Measurements from ENCODE around the gene TMEM185A. TPM values are rescaled to one million over a fixed set of nuclear protein-coding genes. Genes with fewer than 3 reads are reported as not detected.
A peak's percentile ranks its signal among the peaks of the same experiment; 100 is the strongest.
"Not testable (repeated sequence)": the region's sequence is repeated elsewhere in the genome, so short reads cannot be mapped to it uniquely, and the experiment has no call there.

Gene TMEM185A
- total RNA-seq, 1 donor from 2014 or later = 32.5 TPM

- H3K4me3 ChIP-seq (ENCODE audit: insufficient read depth, low read depth, low read length) = no peak overlapping the region
- peaks cover 54% of the 10 kb centered on the region for H4K20me1 ChIP-seq (ENCODE audit: insufficient read depth, low read length)
- FAIRE-seq (no peak), DNase-seq (ENCODE audit: low read depth) (no peak)
- H3K4me1 ChIP-seq (ENCODE audit: insufficient read depth, low read length) = peaks cover 9% of the 10 kb centered on the region
- peaks cover 55% of the 10 kb centered on the region for H3K79me2 ChIP-seq (ENCODE audit: insufficient read depth, low read length)
- TF ChIP-seq CTCF (IDR thresholded peaks at IDR 0.05; ENCODE audit: insufficient read depth, low read depth, low read length) = no peak
- no peak for TF ChIP-seq EZH2 (IDR thresholded peaks at IDR 0.05; ENCODE audit: insufficient read depth, low read length)
- peaks cover 5% of the 10 kb centered on the region for H3K36me3 Mint-ChIP-seq (ENCODE audit: low read depth, unreplicated experiment)
- no peaks in the 10 kb centered on the region for H3K36me3 ChIP-seq (ENCODE audit: insufficient read depth, low read length)
- H2AFZ ChIP-seq (ENCODE audit: low read depth, low read length) = no peak overlapping the region
- H3K27ac Mint-ChIP-seq (ENCODE audit: unreplicated experiment) = no peak overlapping the region
- H3K4me1 Mint-ChIP-seq (ENCODE audit: low read depth, unreplicated experiment) = peaks cover 24% of the 10 kb centered on the region
- H3K27me3 Mint-ChIP-seq (ENCODE audit: low read depth, unreplicated experiment) = peaks cover 8% of the 10 kb centered on the region
- no peak overlapping the region for H3K27ac ChIP-seq (ENCODE audit: low read depth, low read length)
- no peaks in the 10 kb centered on the region for H3K27me3 ChIP-seq (ENCODE audit: insufficient read depth, low read length)
- no peak overlapping the region for H3K4me2 ChIP-seq (ENCODE audit: low read length)
- H3K9me3 Mint-ChIP-seq (ENCODE audit: unreplicated experiment) = no peaks in the 10 kb centered on the region
- H3K9me3 ChIP-seq (ENCODE audit: insufficient read depth, low read depth, low read length) = no peaks in the 10 kb centered on the region
- H3K9ac ChIP-seq (ENCODE audit: low read length) = no peak overlapping the region
- no peak overlapping the region for H3K4me3 Mint-ChIP-seq (ENCODE audit: unreplicated experiment)
Observed at GRCh38 chrX:149628280-149628679, 3.3 kb downstream of the TMEM185A start.

- not testable (repeated sequence) for FAIRE-seq; H3K36me3 ChIP-seq (ENCODE audit: insufficient read depth, low read length); H3K4me1 ChIP-seq (ENCODE audit: insufficient read depth, low read length); DNase-seq (ENCODE audit: low read depth); H2AFZ ChIP-seq (ENCODE audit: low read depth, low read length); H3K36me3 Mint-ChIP-seq (ENCODE audit: low read depth, unreplicated experiment); H3K9me3 ChIP-seq (ENCODE audit: insufficient read depth, low read depth, low read length); H3K27ac ChIP-seq (ENCODE audit: low read depth, low read length); H3K4me2 ChIP-seq (ENCODE audit: low read length); H3K4me3 Mint-ChIP-seq (ENCODE audit: unreplicated experiment); H3K27me3 Mint-ChIP-seq (ENCODE audit: low read depth, unreplicated experiment); H3K9ac ChIP-seq (ENCODE audit: low read length); H3K9me3 Mint-ChIP-seq (ENCODE audit: unreplicated experiment); H3K27me3 ChIP-seq (ENCODE audit: insufficient read depth, low read length); H3K4me3 ChIP-seq (ENCODE audit: insufficient read depth, low read depth, low read length)
- H3K27ac Mint-ChIP-seq (ENCODE audit: unreplicated experiment) = peak overlapping the region; percentile 14
- Histone ChIP-seq H4K20me1 (ENCODE audit: insufficient read depth, low read length) (peaks cover 55% of the 10 kb centered on the region), H3K79me2 (ENCODE audit: insufficient read depth, low read length) (peaks cover 64% of the 10 kb centered on the region)
- H3K4me1 Mint-ChIP-seq (ENCODE audit: low read depth, unreplicated experiment) = peaks cover 24% of the 10 kb centered on the region
Observed at GRCh38 chrX:149626829-149627228, 4.8 kb downstream of the TMEM185A start.

- not testable (repeated sequence) for H3K4me3 ChIP-seq (ENCODE audit: insufficient read depth, low read depth, low read length); H3K27ac Mint-ChIP-seq (ENCODE audit: unreplicated experiment); H3K27ac ChIP-seq (ENCODE audit: low read depth, low read length); H3K9me3 ChIP-seq (ENCODE audit: insufficient read depth, low read depth, low read length); DNase-seq (ENCODE audit: low read depth); H3K27me3 Mint-ChIP-seq (ENCODE audit: low read depth, unreplicated experiment); H3K36me3 Mint-ChIP-seq (ENCODE audit: low read depth, unreplicated experiment); H3K4me1 Mint-ChIP-seq (ENCODE audit: low read depth, unreplicated experiment); H3K9me3 Mint-ChIP-seq (ENCODE audit: unreplicated experiment); H3K4me3 Mint-ChIP-seq (ENCODE audit: unreplicated experiment); H3K36me3 ChIP-seq (ENCODE audit: insufficient read depth, low read length); H3K9ac ChIP-seq (ENCODE audit: low read length); H2AFZ ChIP-seq (ENCODE audit: low read depth, low read length); H3K4me2 ChIP-seq (ENCODE audit: low read length); H3K4me1 ChIP-seq (ENCODE audit: insufficient read depth, low read length); H3K27me3 ChIP-seq (ENCODE audit: insufficient read depth, low read length); FAIRE-seq
- Histone ChIP-seq H4K20me1 (ENCODE audit: insufficient read depth, low read length) (peaks cover 22% of the 10 kb centered on the region), H3K79me2 (ENCODE audit: insufficient read depth, low read length) (peaks cover 45% of the 10 kb centered on the region)
Observed at GRCh38 chrX:149619662-149620061, 11.9 kb downstream of the TMEM185A start.

- H3K27ac ChIP-seq (ENCODE audit: low read depth, low read length) = no peak overlapping the region
- no peaks in the 10 kb centered on the region for H3K9me3 ChIP-seq (ENCODE audit: insufficient read depth, low read depth, low read length)
- H3K4me3 ChIP-seq (ENCODE audit: insufficient read depth, low read depth, low read length) = no peak overlapping the region
- H4K20me1 ChIP-seq (ENCODE audit: insufficient read depth, low read length) = peaks cover 14% of the 10 kb centered on the region
- no peak for DNase-seq (ENCODE audit: low read depth)
- Mint-ChIP-seq H3K4me1 (ENCODE audit: low read depth, unreplicated experiment) (no peaks in the 10 kb centered on the region), H3K27me3 (ENCODE audit: low read depth, unreplicated experiment) (no peaks in the 10 kb centered on the region), H3K36me3 (ENCODE audit: low read depth, unreplicated experiment) (peaks cover 1% of the 10 kb centered on the region), H3K4me3 (ENCODE audit: unreplicated experiment) (no peak overlapping the region), H3K27ac (ENCODE audit: unreplicated experiment) (no peak overlapping the region), H3K9me3 (ENCODE audit: unreplicated experiment) (no peaks in the 10 kb centered on the region)
- no peak overlapping the region for H3K9ac ChIP-seq (ENCODE audit: low read length)
- no peak overlapping the region for H3K4me2 ChIP-seq (ENCODE audit: low read length)
- no peaks in the 10 kb centered on the region for H3K27me3 ChIP-seq (ENCODE audit: insufficient read depth, low read length)
- peak; percentile 99 for FAIRE-seq
- no peaks in the 10 kb centered on the region for H3K4me1 ChIP-seq (ENCODE audit: insufficient read depth, low read length)
- H2AFZ ChIP-seq (ENCODE audit: low read depth, low read length) = no peak overlapping the region
- no peaks in the 10 kb centered on the region for H3K36me3 ChIP-seq (ENCODE audit: insufficient read depth, low read length)
- H3K79me2 ChIP-seq (ENCODE audit: insufficient read depth, low read length) = peaks cover 45% of the 10 kb centered on the region
- TF ChIP-seq EZH2 (IDR thresholded peaks at IDR 0.05; ENCODE audit: insufficient read depth, low read length) (no peak), CTCF (IDR thresholded peaks at IDR 0.05; ENCODE audit: insufficient read depth, low read depth, low read length) (no peak)
Observed at GRCh38 chrX:149618871-149619270, 12.7 kb downstream of the TMEM185A start.
